Measurements from ENCODE around the gene MGAM2.
"Not testable (repeated sequence)": the region's sequence is repeated elsewhere in the genome, so short reads cannot be mapped to it uniquely, and the experiment has no call there.

MGAM2 gene

GRCh38 chr7:142111499-142111898 is at the start of gene MGAM2:
Gene MGAM2 (plus strand): TSS chr7:142111718. CDS start chr7:142116874, 5,156 bp downstream.
- DNase-seq (ENCODE audit: low read depth), result no peak

DNA sequence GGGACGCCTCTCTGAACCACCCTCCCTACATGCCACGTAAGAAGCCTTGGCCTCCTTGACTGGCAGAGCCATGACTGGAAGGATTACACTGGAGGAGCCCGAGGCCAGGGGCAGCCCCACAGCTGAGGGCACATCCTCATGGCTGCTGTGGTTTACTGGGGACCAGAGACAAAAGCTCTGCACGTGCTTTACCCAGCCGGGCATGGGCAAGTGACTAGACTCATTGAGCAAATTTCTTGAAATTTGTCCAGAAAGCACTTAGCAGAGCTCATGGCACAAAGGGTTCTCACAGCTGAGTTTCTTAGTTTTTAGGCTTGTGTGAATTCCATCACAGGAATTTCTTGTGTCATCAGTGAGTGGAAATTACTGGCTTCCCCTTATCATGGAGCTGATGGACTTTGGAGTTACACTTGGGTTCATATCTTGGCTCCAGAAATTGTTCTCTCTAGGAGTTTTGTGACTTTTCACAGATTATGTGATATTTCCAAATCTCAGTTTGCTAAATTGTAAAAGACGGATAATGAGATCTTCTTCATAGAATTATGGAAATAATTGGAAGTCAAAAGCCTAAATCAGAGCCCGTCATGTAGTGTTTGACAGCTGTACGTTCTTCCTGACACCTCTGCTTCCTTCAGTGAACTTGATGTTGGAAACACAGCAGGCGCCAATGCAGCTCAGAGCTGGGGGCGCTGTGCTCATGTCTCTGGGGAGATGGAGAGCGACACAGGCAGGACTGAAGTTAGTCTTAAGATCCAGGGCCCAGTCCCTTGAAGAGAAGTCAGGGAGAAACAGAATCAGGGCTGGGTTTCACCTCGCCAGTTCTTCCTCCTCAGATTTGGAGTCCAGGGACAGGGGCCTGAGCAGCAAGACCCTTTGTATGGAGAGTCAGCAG is 47.7 kb upstream of the MGAM2 start:
- DNase-seq (ENCODE audit: low read depth), result no peak

GRCh38 chr7:142066536-142066935 is 45.0 kb upstream of the MGAM2 start:
- DNase-seq (ENCODE audit: low read depth), result no peak

- DNase-seq (ENCODE audit: low read depth), result no peak
Measured at GRCh38 chr7:142077762-142078161, 33.8 kb upstream of the MGAM2 start.

DNA sequence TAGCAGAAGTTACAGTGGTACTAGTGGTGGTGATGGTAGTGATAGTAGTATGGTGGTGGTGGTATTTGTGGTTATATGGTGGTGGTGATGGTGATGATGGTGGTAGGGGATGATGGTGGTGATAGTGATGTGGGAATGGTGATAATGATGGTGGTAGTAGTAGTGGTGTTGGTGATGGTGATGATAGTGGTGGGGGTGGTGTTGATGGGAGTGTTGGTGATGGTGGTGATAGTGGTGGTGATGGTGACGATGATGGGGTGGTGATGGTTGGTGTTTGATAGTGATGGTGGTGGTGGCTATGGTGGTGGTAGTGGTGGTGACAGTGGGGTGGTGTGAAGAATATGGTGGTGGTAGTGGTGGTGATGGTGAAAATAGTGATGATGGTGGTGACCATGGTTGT is 27.9 kb upstream of the MGAM2 start:
- no peak for DNase-seq (ENCODE audit: low read depth)

DNA sequence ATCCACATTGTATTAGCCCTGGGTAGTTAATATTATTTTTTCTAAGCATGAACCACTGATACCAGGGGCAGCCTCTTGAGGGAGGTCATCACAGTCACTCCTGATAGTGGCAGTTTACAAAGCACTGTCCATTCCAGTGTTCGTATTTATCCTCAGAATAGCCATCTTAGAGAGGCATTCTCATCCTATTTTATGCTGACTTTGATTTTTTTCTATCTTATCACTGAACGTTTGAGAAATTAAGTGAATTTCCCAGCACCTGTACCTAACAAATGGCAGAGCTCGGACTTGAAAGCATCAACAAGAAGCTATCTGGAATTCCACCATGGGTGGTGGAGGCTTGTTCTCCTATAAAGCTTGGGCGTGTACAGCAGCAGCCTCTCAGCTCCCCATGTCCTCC is 26.1 kb upstream of the MGAM2 start:
- DNase-seq (ENCODE audit: low read depth), result no peak

GRCh38 chr7:142088022-142088714 is 23.4 kb upstream of the MGAM2 start:
- no peak for DNase-seq (ENCODE audit: low read depth)

DNA sequence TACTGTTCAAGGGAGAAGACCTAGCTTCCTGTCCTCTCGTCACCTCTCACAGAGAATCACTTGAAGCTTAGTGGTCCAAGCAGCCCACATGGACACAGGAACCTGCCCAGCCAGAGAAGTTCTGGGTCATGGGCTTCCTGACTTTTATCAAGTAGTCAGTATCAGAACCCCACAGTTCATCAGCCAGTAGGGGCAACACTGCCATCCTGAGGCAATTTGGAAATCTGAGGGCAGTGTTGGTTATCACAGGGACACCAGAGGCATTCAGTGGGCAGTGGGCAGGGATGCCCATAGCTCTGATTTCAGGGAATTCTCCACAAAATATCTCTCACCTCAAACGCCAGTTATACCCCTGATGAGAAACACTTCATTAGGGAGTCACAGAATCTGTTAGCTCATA is 22.5 kb upstream of the MGAM2 start:
- no peak for DNase-seq (ENCODE audit: low read depth)

DNA sequence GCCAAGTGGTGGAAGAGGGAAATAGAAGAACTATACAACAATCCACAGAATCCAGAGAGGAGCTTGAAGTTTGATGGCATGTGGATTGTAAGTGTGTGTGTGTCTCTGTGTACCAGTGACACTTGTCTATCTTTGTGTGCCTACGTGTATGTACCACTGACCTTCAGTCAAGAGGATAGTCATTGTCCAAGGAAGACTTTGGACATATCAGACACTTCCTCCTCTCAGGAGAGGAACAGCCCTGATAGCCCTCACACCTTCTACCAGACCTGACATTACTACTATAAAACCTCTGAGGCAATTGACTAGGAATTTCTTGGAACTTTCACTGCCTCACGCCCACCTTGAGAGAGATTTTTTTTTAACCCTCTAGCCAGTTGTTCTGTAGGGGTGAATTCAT is 19.6 kb upstream of the MGAM2 start:
- no peak for DNase-seq (ENCODE audit: low read depth)

GRCh38 chr7:142094861-142095260 is 16.7 kb upstream of the MGAM2 start:
- DNase-seq (ENCODE audit: low read depth), result no peak

DNA sequence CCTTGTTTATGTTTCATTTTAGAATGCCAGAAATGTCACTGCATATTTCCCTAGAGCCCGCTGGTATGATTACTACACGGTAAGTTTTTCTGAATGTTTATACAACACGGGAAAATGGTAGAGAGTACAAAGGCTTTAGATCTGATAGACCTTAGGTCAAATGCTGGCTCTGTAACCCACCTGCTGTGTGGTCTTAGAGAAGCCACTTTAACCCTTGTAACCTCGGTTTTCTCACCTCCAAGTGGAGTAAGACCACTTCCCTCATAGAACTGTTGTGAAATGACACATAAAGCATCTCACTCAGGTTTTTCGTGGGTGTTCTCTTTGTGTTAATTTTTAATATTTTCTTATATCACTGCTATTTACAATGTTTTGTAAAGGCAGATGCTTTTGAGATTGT is 13.9 kb upstream of the MGAM2 start:
- DNase-seq (ENCODE audit: low read depth), result no peak

DNA sequence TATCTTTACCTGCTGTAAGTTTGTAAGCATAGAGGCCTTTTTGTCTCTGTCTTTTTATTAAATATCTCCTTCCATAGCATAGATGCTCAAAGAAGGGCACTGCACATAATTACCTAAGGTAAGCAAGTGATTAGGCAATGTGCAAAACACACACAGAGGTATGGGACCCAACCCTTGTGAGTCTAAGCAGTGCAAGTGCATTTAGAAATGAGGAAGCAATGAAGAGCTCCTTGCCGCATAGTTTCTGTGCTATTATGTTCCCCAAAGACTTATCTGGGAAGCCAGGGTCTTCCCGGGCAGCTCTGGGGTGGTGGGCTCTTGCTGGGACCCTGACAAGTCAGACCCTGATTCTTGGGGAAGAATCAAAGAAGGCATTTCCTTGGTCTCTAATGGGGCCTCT is 13.5 kb upstream of the MGAM2 start:
- no peak for DNase-seq (ENCODE audit: low read depth)

DNA sequence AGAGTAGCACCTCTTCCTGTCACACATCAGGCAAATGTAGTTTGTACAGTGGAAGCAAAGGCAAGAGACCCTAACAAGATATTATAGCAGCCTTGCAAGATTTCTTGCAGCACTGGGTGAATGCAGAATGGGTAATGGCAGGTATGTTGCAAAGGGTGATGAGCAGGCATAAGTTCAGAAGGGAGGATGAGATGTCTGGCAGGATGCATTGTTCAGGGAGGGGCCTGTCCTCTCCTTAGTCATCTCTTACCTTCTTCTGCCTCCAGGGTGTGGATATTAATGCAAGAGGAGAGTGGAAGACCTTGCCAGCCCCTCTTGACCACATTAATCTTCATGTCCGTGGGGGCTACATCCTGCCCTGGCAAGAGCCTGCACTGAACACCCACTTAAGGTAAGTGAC is 12.2 kb upstream of the MGAM2 start:
- not testable (repeated sequence) for DNase-seq (ENCODE audit: low read depth)

- no peak for DNase-seq (ENCODE audit: low read depth)
Measured at GRCh38 chr7:142100634-142101033, 10.9 kb upstream of the MGAM2 start.

GRCh38 chr7:142101794-142102193 is 9.7 kb upstream of the MGAM2 start:
- not testable (repeated sequence) for DNase-seq (ENCODE audit: low read depth)

- no peak for DNase-seq (ENCODE audit: low read depth)
Measured at GRCh38 chr7:142104550-142105527, 6.7 kb upstream of the MGAM2 start.

DNA sequence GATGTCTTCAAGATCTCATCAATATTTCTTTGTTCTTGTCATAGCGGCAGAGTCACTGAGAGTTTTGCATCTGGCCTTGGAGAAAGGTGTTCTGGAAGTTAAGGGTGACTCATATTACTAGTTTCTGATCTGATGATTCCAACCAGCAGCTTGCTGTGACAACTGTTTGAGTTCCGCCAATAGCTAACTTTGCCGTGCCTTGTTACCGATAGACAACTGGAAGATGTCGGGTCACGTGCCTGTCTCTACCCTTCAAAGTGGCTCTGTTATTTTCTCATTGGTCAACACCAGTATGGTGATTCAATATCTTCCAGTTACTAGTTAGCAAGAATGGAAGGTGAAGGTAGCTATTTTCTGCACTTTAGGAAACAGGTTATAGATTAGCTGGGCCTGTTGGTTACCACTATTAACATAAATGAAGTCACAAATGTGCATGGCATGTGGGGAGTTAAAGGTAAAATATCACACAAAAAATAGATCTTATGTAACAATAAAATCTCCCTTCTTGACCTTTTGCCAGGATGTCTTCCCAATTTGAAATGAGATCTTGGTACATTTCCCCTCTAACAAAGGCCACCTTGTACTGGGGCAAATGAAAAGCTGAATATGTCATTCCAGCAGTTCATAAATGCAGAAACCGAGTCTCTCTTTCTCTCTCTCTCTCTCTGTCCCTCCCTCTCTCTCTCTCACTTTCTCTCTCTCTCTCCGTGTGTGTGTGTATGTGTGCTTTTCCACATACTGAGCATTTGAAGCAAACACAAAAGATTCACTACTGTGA is 2.6 kb upstream of the MGAM2 start:
- DNase-seq (ENCODE audit: low read depth), result no peak

GRCh38 chr7:142110098-142110497 is 1.4 kb upstream of the MGAM2 start:
- DNase-seq (ENCODE audit: low read depth), result no peak

- no peak for DNase-seq (ENCODE audit: low read depth)
Measured at GRCh38 chr7:142110638-142111037, 880 bp upstream of the MGAM2 start.

GRCh38 chr7:142112086-142112485 is 568 bp downstream of the MGAM2 start:
- DNase-seq (ENCODE audit: low read depth), result no peak

DNA sequence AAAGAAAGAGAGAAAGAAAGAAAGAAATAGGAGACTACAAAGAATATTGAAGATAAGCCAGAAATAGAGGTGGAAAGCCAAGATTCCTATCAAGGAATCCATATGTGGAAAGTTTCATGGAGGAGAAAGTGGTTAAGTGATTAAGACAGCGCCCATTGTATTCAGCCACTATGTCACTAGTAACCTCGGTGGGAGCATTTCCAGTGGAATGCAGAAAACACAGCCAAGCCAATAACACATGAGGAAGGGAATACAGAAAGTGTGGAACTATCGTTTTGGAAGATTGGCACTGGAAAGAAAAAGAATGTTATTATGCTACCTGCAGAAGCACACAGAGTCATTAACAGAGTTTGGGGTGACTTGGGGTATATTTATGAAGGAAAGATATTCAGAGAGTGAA is 2.7 kb downstream of the MGAM2 start:
- DNase-seq (ENCODE audit: low read depth), result no peak
